ENCODE results near the gene STX12.

The STX12 gene

DNA sequence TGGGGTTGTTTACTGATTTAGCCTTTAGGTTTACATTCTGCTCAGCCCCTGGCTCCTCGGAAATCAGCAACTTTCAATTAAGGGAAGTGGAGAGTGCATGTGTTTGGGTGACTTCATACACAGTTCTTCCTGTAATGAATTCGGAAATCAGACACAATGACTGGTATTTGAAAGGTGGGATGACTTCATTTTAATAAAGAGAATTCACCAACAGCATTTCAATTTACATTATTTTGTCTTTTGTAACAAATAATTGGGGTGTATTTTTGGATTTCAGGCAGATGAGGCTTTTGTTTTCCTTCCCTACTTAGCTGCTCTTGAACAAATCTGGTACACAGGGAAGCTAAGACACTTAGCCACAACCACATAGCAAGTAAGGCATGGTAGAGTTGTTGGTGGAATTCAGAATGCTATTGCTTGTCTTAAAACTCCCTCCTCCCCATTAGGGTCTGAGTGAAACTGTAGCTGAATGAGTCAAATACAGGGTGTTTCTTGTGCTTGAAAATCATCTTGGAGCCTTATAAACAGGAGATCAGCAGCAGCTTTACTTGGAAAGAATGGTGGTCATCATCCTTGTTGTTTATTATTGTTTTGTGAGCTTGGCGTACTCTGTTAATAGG lies 917 bp downstream of the STX12 start (continued):
- TF ChIP-seq ZNF629 (tag by site-specific recombination; IDR thresholded peaks at IDR 0.05) = peak; percentile 36
- 0 out of 2 replicates have a peak, but pooled peaks have one; percentile 28 for TF ChIP-seq ZNF366 (tag by site-specific recombination; conservative IDR thresholded peaks at IDR 0.05)
- TF ChIP-seq, protein P1, sequence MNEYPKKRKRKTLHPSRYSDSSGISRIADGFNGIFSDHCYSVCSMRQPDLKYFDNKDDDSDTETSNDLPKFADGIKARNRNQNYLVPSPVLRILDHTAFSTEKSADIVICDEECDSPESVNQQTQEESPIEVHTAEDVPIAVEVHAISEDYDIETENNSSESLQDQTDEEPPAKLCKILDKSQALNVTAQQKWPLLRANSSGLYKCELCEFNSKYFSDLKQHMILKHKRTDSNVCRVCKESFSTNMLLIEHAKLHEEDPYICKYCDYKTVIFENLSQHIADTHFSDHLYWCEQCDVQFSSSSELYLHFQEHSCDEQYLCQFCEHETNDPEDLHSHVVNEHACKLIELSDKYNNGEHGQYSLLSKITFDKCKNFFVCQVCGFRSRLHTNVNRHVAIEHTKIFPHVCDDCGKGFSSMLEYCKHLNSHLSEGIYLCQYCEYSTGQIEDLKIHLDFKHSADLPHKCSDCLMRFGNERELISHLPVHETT (tag by site-specific recombination; IDR thresholded peaks at IDR 0.05) = 0 out of 2 replicates have a peak, but pooled peaks have one; percentile 13
- TF ChIP-seq PRDM1 (tag by site-specific recombination; IDR thresholded peaks at IDR 0.05) = peak; percentile 97

GRCh38 chr1:27774654-27775053 lies 1.6 kb downstream of the STX12 start:
- Histone ChIP-seq H3K36me3 (ENCODE audit: control insufficient read depth in 2 of 2, insufficient read depth in 1 of 2, low read length in 2 of 2) (peaks cover 0 to 6% of the 10 kb centered on the region in 2 experiments; a peak in 2 of 3 replicates), H3K4me3 (ENCODE audit: low read depth, low read length) (no peak overlapping the region), H3K27ac (ENCODE audit: extremely low read depth, low read depth, low read length) (no peak overlapping the region), H3K4me1 (ENCODE audit: control insufficient read depth, insufficient read depth, low read length) (no peaks in the 10 kb centered on the region), H3K9me3 (ENCODE audit: control insufficient read depth, insufficient read depth, low read depth, low read length) (no peaks in the 10 kb centered on the region)
- ChIA-PET POLR2A (interaction anchor here (1.2 to 3.4 kb wide), 4 partner anchors 14 to 105 kb away, joined by 4 to 73 read pairs (median 32); partner anchors contain the start of genes FAM76A and PPP1R8), CTCF (interaction anchor here (1.3 kb wide), 2 partner anchors 9 to 55 kb away, joined by 3 read pairs; no protein-coding TSS in a partner anchor)
- TF ChIP-seq ZBTB20 (tag by site-specific recombination; IDR thresholded peaks at IDR 0.05) = no peak
- TF ChIP-seq, protein P2, sequence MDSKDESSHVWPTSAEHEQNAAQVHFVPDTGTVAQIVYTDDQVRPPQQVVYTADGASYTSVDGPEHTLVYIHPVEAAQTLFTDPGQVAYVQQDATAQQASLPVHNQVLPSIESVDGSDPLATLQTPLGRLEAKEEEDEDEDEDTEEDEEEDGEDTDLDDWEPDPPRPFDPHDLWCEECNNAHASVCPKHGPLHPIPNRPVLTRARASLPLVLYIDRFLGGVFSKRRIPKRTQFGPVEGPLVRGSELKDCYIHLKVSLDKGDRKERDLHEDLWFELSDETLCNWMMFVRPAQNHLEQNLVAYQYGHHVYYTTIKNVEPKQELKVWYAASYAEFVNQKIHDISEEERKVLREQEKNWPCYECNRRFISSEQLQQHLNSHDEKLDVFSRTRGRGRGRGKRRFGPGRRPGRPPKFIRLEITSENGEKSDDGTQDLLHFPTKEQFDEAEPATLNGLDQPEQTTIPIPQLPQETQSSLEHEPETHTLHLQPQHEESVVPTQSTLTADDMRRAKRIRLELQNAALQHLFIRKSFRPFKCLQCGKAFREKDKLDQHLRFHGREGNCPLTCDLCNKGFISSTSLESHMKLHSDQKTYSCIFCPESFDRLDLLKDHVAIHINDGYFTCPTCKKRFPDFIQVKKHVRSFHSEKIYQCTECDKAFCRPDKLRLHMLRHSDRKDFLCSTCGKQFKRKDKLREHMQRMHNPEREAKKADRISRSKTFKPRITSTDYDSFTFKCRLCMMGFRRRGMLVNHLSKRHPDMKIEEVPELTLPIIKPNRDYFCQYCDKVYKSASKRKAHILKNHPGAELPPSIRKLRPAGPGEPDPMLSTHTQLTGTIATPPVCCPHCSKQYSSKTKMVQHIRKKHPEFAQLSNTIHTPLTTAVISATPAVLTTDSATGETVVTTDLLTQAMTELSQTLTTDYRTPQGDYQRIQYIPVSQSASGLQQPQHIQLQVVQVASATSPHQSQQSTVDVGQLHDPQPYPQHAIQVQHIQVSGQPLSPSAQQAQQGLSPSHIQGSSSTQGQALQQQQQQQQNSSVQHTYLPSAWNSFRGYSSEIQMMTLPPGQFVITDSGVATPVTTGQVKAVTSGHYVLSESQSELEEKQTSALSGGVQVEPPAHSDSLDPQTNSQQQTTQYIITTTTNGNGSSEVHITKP (tag by site-specific recombination; IDR thresholded peaks at IDR 0.05) = peak; percentile 53; the same call in 1 of the 2 replicates
- TF ChIP-seq ZNF121 (tag by site-specific recombination; IDR thresholded peaks at IDR 0.05) = peak; percentile 84; the same call in 1 of the 2 replicates
- TF ChIP-seq ZNF10 (tag by site-specific recombination; IDR thresholded peaks at IDR 0.05) = no peak
- no peak for TF ChIP-seq FEZF1 (tag by site-specific recombination; IDR thresholded peaks at IDR 0.05)
- no peak for TF ChIP-seq HOXA7 (CRISPR knock-in tag; IDR thresholded peaks at IDR 0.05; ENCODE audit: borderline replicate concordance)
- no peak for TF ChIP-seq ZNF354C (tag by site-specific recombination; IDR thresholded peaks at IDR 0.05; ENCODE audit: borderline replicate concordance, low read depth)
- TF ChIP-seq, protein P3, sequence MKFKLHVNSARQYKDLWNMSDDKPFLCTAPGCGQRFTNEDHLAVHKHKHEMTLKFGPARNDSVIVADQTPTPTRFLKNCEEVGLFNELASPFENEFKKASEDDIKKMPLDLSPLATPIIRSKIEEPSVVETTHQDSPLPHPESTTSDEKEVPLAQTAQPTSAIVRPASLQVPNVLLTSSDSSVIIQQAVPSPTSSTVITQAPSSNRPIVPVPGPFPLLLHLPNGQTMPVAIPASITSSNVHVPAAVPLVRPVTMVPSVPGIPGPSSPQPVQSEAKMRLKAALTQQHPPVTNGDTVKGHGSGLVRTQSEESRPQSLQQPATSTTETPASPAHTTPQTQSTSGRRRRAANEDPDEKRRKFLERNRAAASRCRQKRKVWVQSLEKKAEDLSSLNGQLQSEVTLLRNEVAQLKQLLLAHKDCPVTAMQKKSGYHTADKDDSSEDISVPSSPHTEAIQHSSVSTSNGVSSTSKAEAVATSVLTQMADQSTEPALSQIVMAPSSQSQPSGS (tag by site-specific recombination; IDR thresholded peaks at IDR 0.05; ENCODE audit: low read depth) = no peak
- TF ChIP-seq ZNF548 (tag by site-specific recombination; IDR thresholded peaks at IDR 0.05) = no peak
- no peak for TF ChIP-seq ZBTB10 (tag by site-specific recombination; IDR thresholded peaks at IDR 0.05)
- TF ChIP-seq ZNF155 (tag by site-specific recombination; IDR thresholded peaks at IDR 0.05) = no peak
- no peak for TF ChIP-seq ZNF311 (tag by site-specific recombination; IDR thresholded peaks at IDR 0.05; ENCODE audit: borderline replicate concordance)
- TF ChIP-seq ZNF514 (tag by site-specific recombination; IDR thresholded peaks at IDR 0.05) = no peak

Data from HEK293 (cell line).